ENCODE results near the gene HEATR9. TPM values are rescaled to one million over a fixed set of nuclear protein-coding genes. Genes with fewer than 3 reads are reported as not detected.
"Not testable (repeated sequence)": the region's sequence is repeated elsewhere in the genome, so short reads cannot be mapped to it uniquely, and the experiment has no call there.

The HEATR9 gene
- total RNA-seq, 4 donors from 2014 or later = not detected

GRCh38 chr17:35898283-35899070, 29.8 kb upstream of the HEATR9 start:
- H3K27ac ChIP-seq = no peak overlapping the region
- no peak for DNase-seq
- intact Hi-C loops (cut with DNase I; ENCODE audit: low total_unique reads) = no loop called here
- H3K36me3 ChIP-seq = no peaks in the 10 kb centered on the region
- H3K4me3 ChIP-seq = no peak overlapping the region
- H3K4me1 ChIP-seq = no peaks in the 10 kb centered on the region
- H3K27me3 ChIP-seq = no peaks in the 10 kb centered on the region
- no peak for TF ChIP-seq CTCF (IDR thresholded peaks at IDR 0.05)
- no peak for TF ChIP-seq POLR2A (IDR thresholded peaks at IDR 0.05)
- no peaks in the 10 kb centered on the region for H3K9me3 ChIP-seq

- H3K36me3 ChIP-seq; H3K4me3 ChIP-seq; H3K27ac ChIP-seq; H3K9me3 ChIP-seq; intact Hi-C loops (cut with DNase I; ENCODE audit: low total_unique reads); H3K27me3 ChIP-seq; DNase-seq; H3K4me1 ChIP-seq: not testable (repeated sequence)
Measured at GRCh38 chr17:35897772-35898171, 29.1 kb upstream of the HEATR9 start.

GRCh38 chr17:35895636-35896587, 27.2 kb upstream of the HEATR9 start:
- Histone ChIP-seq H3K4me3 (no peak overlapping the region), H3K9me3 (no peaks in the 10 kb centered on the region), H3K36me3 (no peaks in the 10 kb centered on the region), H3K27ac (no peak overlapping the region), H3K27me3 (no peaks in the 10 kb centered on the region), H3K4me1 (no peaks in the 10 kb centered on the region)
- intact Hi-C loops (cut with DNase I; ENCODE audit: low total_unique reads) = no loop called here
- no peak for TF ChIP-seq CTCF (IDR thresholded peaks at IDR 0.05)
- TF ChIP-seq POLR2A (IDR thresholded peaks at IDR 0.05) = no peak
- no peak for DNase-seq

- Histone ChIP-seq H3K4me3 (no peak overlapping the region), H3K27me3 (no peaks in the 10 kb centered on the region), H3K27ac (no peak overlapping the region), H3K36me3 (no peaks in the 10 kb centered on the region), H3K4me1 (no peaks in the 10 kb centered on the region), H3K9me3 (no peaks in the 10 kb centered on the region)
- intact Hi-C loops (cut with DNase I; ENCODE audit: low total_unique reads) = no loop called here
- TF ChIP-seq POLR2A (IDR thresholded peaks at IDR 0.05) (no peak), CTCF (IDR thresholded peaks at IDR 0.05) (no peak)
- no peak for DNase-seq
Measured at GRCh38 chr17:35894206-35894605, 25.5 kb upstream of the HEATR9 start.

GRCh38 chr17:35893751-35894150, 25.1 kb upstream of the HEATR9 start:
- TF ChIP-seq CTCF (IDR thresholded peaks at IDR 0.05) (no peak), POLR2A (IDR thresholded peaks at IDR 0.05) (no peak)
- H3K4me3 ChIP-seq = no peak overlapping the region
- no peak overlapping the region for H3K27ac ChIP-seq
- no peaks in the 10 kb centered on the region for H3K27me3 ChIP-seq
- H3K36me3 ChIP-seq = no peaks in the 10 kb centered on the region
- intact Hi-C loops (cut with DNase I; ENCODE audit: low total_unique reads) = no loop called here
- H3K9me3 ChIP-seq = no peaks in the 10 kb centered on the region
- H3K4me1 ChIP-seq = no peaks in the 10 kb centered on the region
- DNase-seq = no peak

All from uterus (tissue), 4 donors.